Sigmoid colon (tissue), 4 donors: ENCODE measurements around the gene EFR3B.

Experiments used
- CTCF ChIP-seq, 4 experiments: fragments of 450-650 bp in 3 of 4; fragments of 200-600 bp in 1 of 4; IDR thresholded peaks; one replicate each; pipeline ENCODE4 v1.5.1; 2016 to 2019; ENCODE audit warnings: antibody characterized with exemption in 4 of 4, mild to moderate bottlenecking in 3 of 4, moderate library complexity in 2 of 4
- POLR2AphosphoS5 ChIP-seq, 4 donors: sonication (generic); formaldehyde crosslinking; IDR thresholded peaks; one replicate each; pipeline ENCODE4 v1.6.1; 2017; ENCODE audit warnings: antibody characterized with exemption in 4 of 4

GRCh38 chr2:25122367-25122766 is 80.5 kb downstream of the EFR3B start:
- no peak for TF ChIP-seq CTCF (IDR thresholded peaks at IDR 0.05)
- TF ChIP-seq POLR2AphosphoS5 (IDR thresholded peaks at IDR 0.05) = no peak
